PC-3 (cell line): ENCODE data around the gene USH2A. TPM values are rescaled to one million over a fixed set of nuclear protein-coding genes. Genes with fewer than 3 reads are reported as not detected.

Experiments used
- ATAC-seq: fragments of 200-7000 bp; cut with Tn5 transposase; 2 replicates; pipeline ENCODE4 v1.9.1; 2020; ENCODE audit warnings: mild to moderate bottlenecking, moderate library complexity
- BruUV-seq: library from RNA; stranded (reverse); fragments of 400-500 nt; replicated peaks from 2 replicates; lab custom pipeline; 2021; lab: Mats Ljungman, UMichigan
- CTCF ChIA-PET: fragments of 300-600 bp; sonication (Branson Sonifier 250); formaldehyde crosslinking; loops from one replicate; lab custom pipeline; 2022; ENCODE audit warnings: antibody characterized with exemption; lab: Charles Lee
- POLR2A ChIA-PET: fragments of 300-600 bp; sonication (Branson Sonifier 250); formaldehyde crosslinking; loops from one replicate; lab custom pipeline; 2022; ENCODE audit warnings: antibody characterized with exemption; ENCODE audit not compliant: unreplicated experiment; lab: Charles Lee
- DNase-seq: peaks from one replicate; pipeline ENCODE4 v3.0.0-alpha.2; 2015
- H2AFZ ChIP-seq: fragments of 300-600 bp; sonication (generic); 2 replicates; pipeline ENCODE4 v1.6.0; 2016; ENCODE audit warnings: antibody characterized with exemption, low read length
- H3F3A ChIP-seq: fragments of 300-600 bp; sonication (generic); one replicate; pipeline ENCODE4 v1.6.0; 2017; ENCODE audit warnings: antibody characterized with exemption, low read length, control low read depth, mild to moderate bottlenecking; ENCODE audit not compliant: unreplicated experiment
- H3K27ac ChIP-seq: fragments of 300-600 bp; sonication (generic); 2 replicates; pipeline ENCODE4 v1.5.1; 2016; ENCODE audit warnings: mild to moderate bottlenecking, low read length
- H3K27me3 ChIP-seq: fragments of 300-600 bp; sonication (generic); 2 replicates; pipeline ENCODE4 v1.6.1; 2016; ENCODE audit warnings: low read length, mixed read lengths
- H3K36me3 ChIP-seq: fragments of 300-600 bp; sonication (generic); 2 replicates; pipeline ENCODE4 v1.6.1; 2016; ENCODE audit warnings: low read depth, mixed run types, low read length, mixed read lengths
- H3K4me1 ChIP-seq: fragments of 300-600 bp; sonication (generic); 2 replicates; pipeline ENCODE4 v1.5.1; 2016; ENCODE audit warnings: low read length; ENCODE audit not compliant: insufficient read depth
- H3K4me2 ChIP-seq: fragments of 300-600 bp; sonication (generic); 2 replicates; pipeline ENCODE4 v1.6.0; 2016; ENCODE audit warnings: low read length
- H3K4me3 ChIP-seq: fragments of 300-600 bp; sonication (generic); 2 replicates; pipeline ENCODE4 v1.5.1; 2016; ENCODE audit warnings: mild to moderate bottlenecking, low read length, mixed read lengths
- H3K79me2 ChIP-seq: fragments of 300-600 bp; sonication (generic); 2 replicates; pipeline ENCODE4 v1.6.1; 2017; ENCODE audit warnings: low read length, mixed read lengths
- H3K9ac ChIP-seq: fragments of 300-600 bp; sonication (generic); 2 replicates; pipeline ENCODE4 v1.6.0; 2016; ENCODE audit warnings: mild to moderate bottlenecking, low read length
- H3K9me2 ChIP-seq: fragments of 300-600 bp; sonication (generic); replicated peaks from 2 replicates; pipeline ENCODE4 v1.6.1; 2016; ENCODE audit warnings: mixed run types, low read length, mixed read lengths
- H3K9me3 ChIP-seq: fragments of 300-600 bp; sonication (generic); 2 replicates; pipeline ENCODE4 v1.6.1; 2016; ENCODE audit warnings: low read length, mixed read lengths
- H4K20me1 ChIP-seq: fragments of 300-600 bp; sonication (generic); 2 replicates; pipeline ENCODE4 v1.6.1; 2016; ENCODE audit warnings: low read length, mixed read lengths
- CTCF ChIP-seq: fragments of 300-600 bp; sonication (generic); conservative IDR thresholded peaks from 2 replicates; pipeline ENCODE4 v1.5.1; 2017; ENCODE audit warnings: antibody characterized with exemption, low read depth, mild to moderate bottlenecking, low read length
- EZH2 ChIP-seq: fragments of 300-600 bp; sonication (generic); IDR thresholded peaks from one replicate; pipeline ENCODE4 v1.6.1; 2017; ENCODE audit warnings: antibody characterized with exemption, mild to moderate bottlenecking, low read length; ENCODE audit not compliant: unreplicated experiment
- EZH2phosphoT487 ChIP-seq: fragments of 300-600 bp; sonication (generic); IDR thresholded peaks from 2 replicates; pipeline ENCODE4 v1.6.1; 2018; ENCODE audit warnings: mild to moderate bottlenecking, antibody characterized with exemption, low read length, borderline replicate concordance
- intact Hi-C: fragments of 100-400 bp; cut with micrococcal nuclease; formaldehyde crosslinking; loops from 2 replicates; pipeline ENCODE4 v1.9.0; 2023
- total RNA-seq: library from RNA; depleted of rRNA; stranded (reverse); fragments of >200 nt; gene quantifications from 2 replicates; pipeline ENCODE4 v1.2.3, GENCODE V29; 2014

Gene USH2A
- total RNA-seq, 1 experiment from 2014 or later: not detected

GRCh38 chr1:216173376-216173995, 249.8 kb downstream of the USH2A start:
- Histone ChIP-seq H2AFZ (no peak overlapping the region), H3K4me3 (no peak overlapping the region), H3K27ac (no peak overlapping the region), H3K4me1 (no peaks in the 10 kb centered on the region), H3K9me2 (no peaks in the 10 kb centered on the region), H3K36me3 (no peaks in the 10 kb centered on the region), H3K27me3 (peaks cover 65% of the 10 kb centered on the region), H3F3A (no peaks in the 10 kb centered on the region), H3K9me3 (no peaks in the 10 kb centered on the region), H4K20me1 (no peaks in the 10 kb centered on the region), H3K79me2 (no peaks in the 10 kb centered on the region), H3K4me2 (no peak overlapping the region), H3K9ac (no peak overlapping the region)
- intact Hi-C loops: no loop called here
- BruUV-seq: no TSS peak
- no peak for DNase-seq
- TF ChIP-seq EZH2: no peak
- no peak for TF ChIP-seq EZH2phosphoT487
- TF ChIP-seq CTCF: no peak
- POLR2A ChIA-PET: no interaction called here
- ATAC-seq: no peak
- CTCF ChIA-PET: interaction anchor here (0.8 kb wide), 1 partner anchor 48 kb away, joined by 3 read pairs; no protein-coding TSS in a partner anchor

GRCh38 chr1:216169351-216169750, 253.9 kb downstream of the USH2A start:
- H3K4me1 ChIP-seq: no peaks in the 10 kb centered on the region
- no peak for TF ChIP-seq CTCF
- no peak for TF ChIP-seq EZH2
- TF ChIP-seq EZH2phosphoT487: no peak
- no peaks in the 10 kb centered on the region for H3K9me3 ChIP-seq
- H3K4me2 ChIP-seq: no peak overlapping the region
- H3K9ac ChIP-seq: no peak overlapping the region
- H3K79me2 ChIP-seq: no peaks in the 10 kb centered on the region
- H3F3A ChIP-seq: no peaks in the 10 kb centered on the region
- intact Hi-C loops: no loop called here
- H4K20me1 ChIP-seq: no peaks in the 10 kb centered on the region
- H3K9me2 ChIP-seq: no peaks in the 10 kb centered on the region
- no peak overlapping the region for H3K27ac ChIP-seq
- H2AFZ ChIP-seq: no peak overlapping the region
- BruUV-seq: no TSS peak
- CTCF ChIA-PET: no interaction called here
- H3K36me3 ChIP-seq: no peaks in the 10 kb centered on the region
- no peak overlapping the region for H3K4me3 ChIP-seq
- peaks cover 63% of the 10 kb centered on the region for H3K27me3 ChIP-seq
- ATAC-seq: no peak
- POLR2A ChIA-PET: no interaction called here
- no peak for DNase-seq

- Histone ChIP-seq H3K9me3 (no peaks in the 10 kb centered on the region), H3K4me3 (no peak overlapping the region), H3K27ac (no peak overlapping the region), H3K4me2 (no peak overlapping the region), H3K79me2 (no peaks in the 10 kb centered on the region), H3K9ac (no peak overlapping the region), H2AFZ (no peak overlapping the region), H3K27me3 (peaks cover 66% of the 10 kb centered on the region), H3F3A (no peaks in the 10 kb centered on the region), H3K9me2 (no peaks in the 10 kb centered on the region), H3K4me1 (no peaks in the 10 kb centered on the region), H4K20me1 (no peaks in the 10 kb centered on the region), H3K36me3 (no peaks in the 10 kb centered on the region)
- TF ChIP-seq EZH2phosphoT487: no peak
- DNase-seq (no peak), ATAC-seq (no peak)
- POLR2A ChIA-PET: no interaction called here
- BruUV-seq: no TSS peak
- intact Hi-C loops: no loop called here
- CTCF ChIA-PET: no interaction called here
Measured at GRCh38 chr1:216168546-216168945, 254.7 kb downstream of the USH2A start.
